Fibroblast of lung (primary cell): ENCODE data around the gene PSMC5. TPM values are rescaled to one million over a fixed set of nuclear protein-coding genes. Genes with fewer than 3 reads are reported as not detected.

Source experiments
- DNase-seq, 2 donors: peaks; one replicate each; pipeline versions ENCODE4 v3.0.0 to v3.0.0-alpha.2; 2010; ENCODE audit warnings: low read depth in 2 of 2
- H2AFZ ChIP-seq: 2 replicates; pipeline ENCODE4 v1.5.1; 2012; ENCODE audit warnings: low read length, control low read depth, inconsistent platforms
- H3K27ac ChIP-seq: 2 replicates; pipeline ENCODE4 v1.5.1; 2011; ENCODE audit warnings: low read length, control low read depth; ENCODE audit not compliant: insufficient read depth
- H3K27me3 ChIP-seq: 2 replicates; pipeline ENCODE4 v1.5.1; 2011; ENCODE audit warnings: mild to moderate bottlenecking, low read length; ENCODE audit not compliant: control insufficient read depth, insufficient read depth
- H3K36me3 ChIP-seq: 2 replicates; pipeline ENCODE4 v1.5.1; 2011; ENCODE audit warnings: low read length; ENCODE audit not compliant: control insufficient read depth, insufficient read depth
- H3K4me1 ChIP-seq: 2 replicates; pipeline ENCODE4 v1.5.1; 2011; ENCODE audit warnings: low read length; ENCODE audit not compliant: control insufficient read depth, insufficient read depth; ENCODE audit errors: extremely low read depth
- H3K4me2 ChIP-seq: 2 replicates; pipeline ENCODE4 v1.5.1; 2011; ENCODE audit warnings: low read length, control low read depth; ENCODE audit not compliant: insufficient read depth; ENCODE audit errors: extremely low read depth
- H3K4me3 ChIP-seq, 4 experiments: fragments of 200-600 bp in 1 of 4; sonication (generic) in 1 of 4; replicated peaks in 1 of 4; 2 replicates each; pipeline ENCODE4 v1.5.1; 2011 to 2016; ENCODE audit warnings: low read length in 4 of 4, low read depth in 3 of 4, mild to moderate bottlenecking in 3 of 4, control low read depth in 2 of 4, inconsistent platforms in 1 of 4, mixed read lengths in 1 of 4; ENCODE audit not compliant: insufficient read depth in 1 of 4; ENCODE audit errors: control extremely low read depth in 1 of 4
- H3K79me2 ChIP-seq: 2 replicates; pipeline ENCODE4 v1.5.1; 2012; ENCODE audit warnings: mild to moderate bottlenecking, low read length, inconsistent platforms; ENCODE audit not compliant: control insufficient read depth, insufficient read depth
- H3K9ac ChIP-seq: 2 replicates; pipeline ENCODE4 v1.5.1; 2011; ENCODE audit warnings: mild to moderate bottlenecking, low read length, control low read depth; ENCODE audit not compliant: insufficient read depth
- H3K9me3 ChIP-seq: 2 replicates; pipeline ENCODE4 v1.5.1; 2012; ENCODE audit warnings: low read depth, low read length; ENCODE audit not compliant: control insufficient read depth, insufficient read depth
- H4K20me1 ChIP-seq: 2 replicates; pipeline ENCODE4 v1.5.1; 2011; ENCODE audit warnings: low read length; ENCODE audit not compliant: control insufficient read depth, insufficient read depth; ENCODE audit errors: extremely low read depth
- CTCF ChIP-seq, 2 donors: IDR thresholded peaks in 1 of 2; conservative IDR thresholded peaks in 1 of 2; 1 replicate in 1 of 2; 2 replicates in 1 of 2; pipeline ENCODE4 v1.5.1; 2011 to 2012; ENCODE audit warnings: low read length in 2 of 2, control low read depth in 1 of 2, inconsistent platforms in 1 of 2, low read depth in 1 of 2, mild to moderate bottlenecking in 1 of 2
- EZH2 ChIP-seq: IDR thresholded peaks from 2 replicates; pipeline ENCODE4 v1.5.1; 2012; ENCODE audit warnings: low read length, control low read depth, mild to moderate bottlenecking; ENCODE audit errors: missing control alignments
- polyA plus RNA-seq, 2 donors: library from polyadenylated mRNA; depleted of rRNA in 1 of 2; stranded (reverse) in 1 of 2; unstranded in 1 of 2; fragments of >200 nt; gene quantifications; 2 replicates each; pipeline ENCODE4 v1.2.1, GENCODE V29; 2011 to 2012; ENCODE audit warnings: missing spikeins in 1 of 2
- total RNA-seq: library from RNA; depleted of rRNA; stranded (reverse); fragments of >200 nt; gene quantifications from 2 replicates; pipeline ENCODE4 v1.2.1, GENCODE V29; 2014

The PSMC5 gene
- total and polyA plus RNA-seq, 2 donors (not counting 1 experiment from before 2014, with no cell fraction given), result 66.9 to 216 TPM

GRCh38 chr17:63826468-63827001 lies 696 bp upstream of the PSMC5 start:
- H3K4me3 ChIP-seq, result peak overlapping the region; percentile 49 to 84 (median 77)
- peaks cover 48% of the 10 kb centered on the region for H3K36me3 ChIP-seq
- H3K4me2 ChIP-seq, result peak overlapping the region; percentile 89
- peaks cover 51% of the 10 kb centered on the region for H3K79me2 ChIP-seq
- H3K9me3 ChIP-seq, result no peaks in the 10 kb centered on the region
- H4K20me1 ChIP-seq, result no peaks in the 10 kb centered on the region
- TF ChIP-seq CTCF (conservative IDR thresholded peaks at IDR 0.05 in 1 of 2, IDR thresholded peaks at IDR 0.05 in 1 of 2; ENCODE audit: low read depth in 1 of 2, low read length in 2 of 2) (no peak), EZH2 (no peak)
- DNase-seq, result peak in 1 of 2 donors; percentile 27
- no peak overlapping the region for H2AFZ ChIP-seq
- peak overlapping the region; percentile 93 for H3K27ac ChIP-seq
- H3K9ac ChIP-seq, result peak overlapping the region; percentile 92
- H3K4me1 ChIP-seq, result peaks cover 8% of the 10 kb centered on the region
- H3K27me3 ChIP-seq, result no peaks in the 10 kb centered on the region

- Histone ChIP-seq H3K4me3 (peak overlapping the region; percentile 49 to 84 (median 77)), H3K27me3 (no peaks in the 10 kb centered on the region), H3K9ac (peak overlapping the region; percentile 92), H2AFZ (no peak overlapping the region), H3K4me1 (peaks cover 8% of the 10 kb centered on the region), H4K20me1 (no peaks in the 10 kb centered on the region), H3K79me2 (peaks cover 50% of the 10 kb centered on the region), H3K36me3 (peaks cover 43% of the 10 kb centered on the region), H3K27ac (peak overlapping the region; percentile 93), H3K9me3 (no peaks in the 10 kb centered on the region), H3K4me2 (peak overlapping the region; percentile 82)
- DNase-seq, result no peak
- TF ChIP-seq EZH2 (no peak), CTCF (conservative IDR thresholded peaks at IDR 0.05 in 1 of 2, IDR thresholded peaks at IDR 0.05 in 1 of 2; ENCODE audit: low read depth in 1 of 2, low read length in 2 of 2) (no peak)
These were observed 580 bp downstream of the PSMC5 start for GRCh38 chr17:63827801-63828221.

GRCh38 chr17:63828936-63829335 lies 1.7 kb downstream of the PSMC5 start:
- no peak overlapping the region for H2AFZ ChIP-seq
- no peaks in the 10 kb centered on the region for H3K9me3 ChIP-seq
- no peaks in the 10 kb centered on the region for H3K27me3 ChIP-seq
- peak overlapping the region in 2 of 4 experiments; percentile 80 to 84 for H3K4me3 ChIP-seq
- peaks cover 8% of the 10 kb centered on the region for H3K4me1 ChIP-seq
- no peak overlapping the region for H3K27ac ChIP-seq
- peak overlapping the region; percentile 82 for H3K4me2 ChIP-seq
- TF ChIP-seq CTCF (conservative IDR thresholded peaks at IDR 0.05 in 1 of 2, IDR thresholded peaks at IDR 0.05 in 1 of 2; ENCODE audit: low read depth in 1 of 2, low read length in 2 of 2) (no peak), EZH2 (no peak)
- H3K9ac ChIP-seq, result no peak overlapping the region
- H3K36me3 ChIP-seq, result peaks cover 44% of the 10 kb centered on the region
- DNase-seq, result no peak
- H4K20me1 ChIP-seq, result no peaks in the 10 kb centered on the region
- peaks cover 48% of the 10 kb centered on the region for H3K79me2 ChIP-seq
